SKM-1 treated with dmso at 0.1 percent for 144 hours (cell line): ENCODE results near the gene LRRC8E.
A peak's percentile ranks its signal among the peaks of the same experiment; 100 is the strongest.

Experiments
- DNase-seq: peaks from one replicate; lab custom pipeline; 2025; ENCODE audit not compliant: unreplicated experiment; lab: John Stamatoyannopoulos, UW

The LRRC8E gene

DNA sequence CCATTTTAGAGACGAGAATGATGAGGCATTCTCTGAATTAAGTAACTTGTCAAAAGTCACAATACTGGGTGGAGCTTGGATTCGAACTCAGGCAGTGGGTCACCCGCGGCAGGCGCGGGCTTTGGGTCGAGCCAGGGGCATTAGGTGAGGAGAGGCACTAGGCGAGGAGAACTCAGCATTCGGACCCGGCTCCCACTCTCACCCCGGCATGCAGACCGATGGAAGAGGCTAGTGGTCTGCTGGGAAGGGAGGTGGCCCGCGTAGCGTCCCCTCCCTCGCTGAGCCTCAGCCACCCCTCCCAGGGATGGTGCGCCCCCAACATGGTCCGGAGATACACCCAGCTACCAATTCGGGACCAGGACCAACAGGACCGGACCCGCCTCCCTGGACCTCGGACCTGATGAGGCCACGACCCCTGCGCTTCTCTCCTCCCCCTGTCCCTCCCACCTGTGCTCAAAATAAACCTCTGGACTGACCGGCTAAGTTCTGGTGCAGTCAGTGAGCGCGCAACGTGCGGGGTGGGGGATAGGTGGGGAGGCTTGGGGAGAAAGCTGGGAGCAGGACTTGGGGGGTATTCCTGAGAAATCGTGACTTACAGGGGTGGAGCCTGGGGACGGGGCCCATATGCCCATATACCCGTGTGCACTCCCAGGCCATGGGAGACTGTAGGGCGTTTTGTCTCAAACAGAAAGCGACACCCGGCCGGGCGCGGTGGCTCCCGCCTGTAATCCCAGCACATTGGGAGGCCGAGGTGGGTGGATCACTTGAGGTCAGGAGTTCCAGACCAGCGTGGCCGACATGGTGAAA lies 30.5 kb downstream of the LRRC8E start:
- no peak for DNase-seq

DNA sequence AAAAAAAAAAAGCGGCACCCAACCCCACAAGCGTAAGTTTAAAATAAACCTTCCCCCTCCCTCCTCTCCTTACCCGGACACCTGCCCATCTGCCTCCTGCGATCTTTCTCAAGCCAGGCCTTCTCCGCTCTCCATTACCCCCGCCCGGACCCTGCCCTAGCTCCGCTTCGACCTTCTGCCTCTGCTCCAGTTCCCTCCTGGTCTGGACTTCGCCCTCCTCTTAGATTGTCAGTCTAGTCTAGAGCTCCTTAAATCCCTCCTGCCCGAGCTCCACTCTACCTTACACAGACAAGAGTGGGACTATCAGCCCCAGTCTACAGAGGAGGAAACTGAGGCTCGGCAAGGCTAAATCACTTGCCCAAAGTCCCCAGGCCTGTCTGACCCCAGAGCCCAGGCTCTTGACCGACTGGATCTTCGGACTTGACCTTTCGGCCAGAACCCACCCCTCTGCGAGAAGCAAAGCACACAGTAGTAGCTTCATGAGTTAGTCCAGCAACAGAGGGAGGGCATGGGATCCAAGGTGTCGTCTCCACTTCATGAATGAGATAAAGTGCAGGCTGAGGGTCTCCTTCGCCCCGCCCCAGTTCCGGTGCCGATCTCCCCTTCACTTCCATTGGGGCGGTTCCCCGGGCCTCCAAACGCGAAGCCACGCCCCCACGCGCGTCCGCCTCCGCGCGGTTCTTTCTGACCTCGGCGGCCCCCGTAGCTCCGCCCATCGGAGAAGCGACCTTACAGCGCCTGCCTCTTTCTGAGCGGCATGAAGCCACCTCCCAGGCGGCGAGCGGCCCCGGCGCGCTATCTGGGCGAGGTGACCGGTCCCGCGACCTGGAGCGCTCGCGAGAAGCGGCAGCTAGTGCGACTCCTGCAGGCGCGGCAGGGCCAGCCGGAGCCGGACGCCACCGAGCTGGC lies 31.6 kb downstream of the LRRC8E start, which contains the start of gene SNAPC2:
Gene SNAPC2, plus strand, starts transcription at position 729 of the 909 bp plus-strand sequence. Its CDS starts 29 bp downstream, at position 758.
- peak; percentile 93 for DNase-seq

GRCh38 chr19:7920519-7921301 lies 32.4 kb downstream of the LRRC8E start:
- peak; percentile 100 for DNase-seq

DNA sequence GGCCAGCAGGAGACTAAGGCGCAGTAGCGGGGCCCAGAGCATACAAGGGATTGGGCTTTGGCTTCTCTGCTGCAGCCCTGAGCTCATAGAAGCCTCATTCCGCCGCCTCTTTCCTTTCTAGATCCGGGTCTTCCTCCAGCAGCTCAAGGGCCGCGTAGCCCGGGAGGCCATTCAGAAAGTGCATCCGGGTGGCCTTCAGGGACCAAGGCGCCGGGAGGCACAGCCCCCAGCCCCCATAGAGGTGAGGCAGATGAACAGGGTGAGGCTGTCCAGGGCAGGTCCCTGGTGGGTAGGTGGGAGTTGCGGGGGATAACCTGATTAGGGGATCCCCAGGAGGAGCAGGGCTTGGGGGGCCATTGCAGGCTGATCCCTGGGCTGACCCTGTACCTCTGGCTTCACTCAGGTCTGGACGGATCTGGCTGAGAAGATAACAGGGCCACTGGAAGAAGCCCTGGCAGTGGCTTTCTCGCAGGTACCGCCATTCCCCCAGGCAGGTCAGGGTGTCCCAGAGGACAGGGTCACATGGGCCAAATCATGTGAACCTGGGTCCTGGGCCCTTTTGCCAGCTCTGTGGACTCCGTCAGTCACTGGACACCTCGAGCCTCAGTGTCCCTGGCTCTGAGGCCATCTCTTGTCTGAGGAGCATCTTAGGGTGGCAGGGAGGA lies 33.1 kb downstream of the LRRC8E start:
- no peak for DNase-seq

- no peak for DNase-seq
These were observed 33.9 kb downstream of the LRRC8E start for GRCh38 chr19:7921967-7922835.

DNA sequence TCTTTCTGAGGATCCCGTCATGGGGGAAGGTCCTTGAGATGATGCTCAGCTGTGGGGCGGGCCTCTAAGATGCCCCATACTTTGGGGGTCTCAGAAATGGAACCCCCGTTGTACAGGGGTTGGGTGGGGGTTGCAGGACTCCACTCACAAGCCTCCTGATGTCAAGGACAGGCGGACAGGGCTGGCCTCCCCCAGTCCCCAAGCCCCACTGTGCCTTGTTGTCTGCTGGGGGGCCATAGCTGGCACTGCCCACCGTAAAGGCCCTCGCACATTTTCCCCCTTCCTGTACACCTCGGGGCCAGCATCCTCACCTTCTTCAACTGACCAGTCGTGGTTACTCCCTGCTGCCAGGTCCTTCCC lies 34.5 kb downstream of the LRRC8E start:
- no peak for DNase-seq

DNA sequence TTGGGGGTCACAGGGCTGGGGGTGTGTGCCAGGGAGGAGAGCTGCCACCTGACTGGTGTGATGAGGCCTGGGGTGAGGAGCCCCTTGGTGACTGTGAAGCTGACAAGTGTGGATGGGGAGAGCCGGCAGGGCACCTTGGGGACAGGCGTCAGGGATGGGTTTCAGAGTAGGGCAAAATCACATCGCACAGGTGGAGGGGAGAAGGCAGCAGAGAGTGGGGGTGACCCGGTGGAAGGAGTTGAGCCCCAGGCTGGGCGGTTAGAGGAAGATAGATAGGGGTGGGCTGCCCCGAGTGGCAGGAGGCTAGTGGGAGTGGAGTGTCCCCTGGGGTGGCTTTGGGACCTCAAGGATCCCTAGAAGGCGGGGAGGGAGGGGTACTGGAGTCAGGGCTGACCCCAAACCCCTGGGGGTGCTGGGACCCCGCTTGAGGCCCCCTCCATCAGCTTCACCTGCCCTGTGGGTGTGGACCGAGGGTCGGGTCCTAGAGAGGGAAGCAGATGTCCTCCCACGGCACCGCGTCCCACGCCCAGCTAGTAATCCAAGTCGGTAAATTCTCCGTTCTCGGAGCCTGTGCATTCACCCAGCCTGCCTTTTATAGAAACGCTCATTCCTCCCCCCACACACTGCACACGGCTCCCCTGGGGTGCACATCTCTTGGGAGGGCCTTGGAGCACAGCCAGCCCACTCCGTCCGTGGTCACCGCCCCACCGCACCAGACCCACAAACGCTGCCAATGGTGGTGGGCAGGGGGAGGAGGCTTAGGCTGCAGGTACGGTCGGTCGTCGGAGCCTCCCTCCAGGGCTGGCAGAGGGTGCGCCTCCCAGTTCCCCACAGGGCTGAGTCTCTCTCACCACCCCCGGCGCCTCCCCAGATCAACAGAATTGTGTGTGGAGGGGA lies 35.2 kb downstream of the LRRC8E start:
- no peak for DNase-seq

GRCh38 chr19:7924241-7924640 lies 35.9 kb downstream of the LRRC8E start:
- no peak for DNase-seq

DNA sequence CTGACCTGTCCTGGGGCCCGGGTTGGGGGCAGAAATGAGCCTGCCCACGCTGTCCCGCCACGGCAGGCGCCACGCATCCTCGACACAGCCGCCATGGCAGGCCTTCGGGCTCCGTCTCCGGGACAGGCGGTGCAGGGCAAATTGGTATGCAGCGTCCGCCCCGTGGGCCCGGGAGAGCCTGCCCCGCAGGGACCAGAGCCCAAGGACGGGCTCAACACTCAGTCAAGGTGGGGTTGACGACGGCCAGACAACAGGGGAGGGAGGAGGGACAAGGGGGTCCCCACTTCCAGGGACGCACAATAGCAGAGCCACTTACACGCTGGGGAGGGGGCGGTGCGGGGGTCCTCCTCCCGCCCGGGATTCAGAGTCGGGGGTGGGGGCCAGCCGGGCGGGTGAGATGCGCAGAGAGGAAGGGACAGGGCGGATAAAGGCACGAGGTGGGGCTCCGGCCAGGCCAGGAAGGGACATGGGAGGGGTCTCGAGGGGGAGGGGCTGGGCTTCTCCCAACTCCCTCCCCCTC lies 36.4 kb downstream of the LRRC8E start:
- DNase-seq = no peak

- peak; percentile 53 for DNase-seq
These were observed 37.0 kb downstream of the LRRC8E start for GRCh38 chr19:7925171-7925851.

DNA sequence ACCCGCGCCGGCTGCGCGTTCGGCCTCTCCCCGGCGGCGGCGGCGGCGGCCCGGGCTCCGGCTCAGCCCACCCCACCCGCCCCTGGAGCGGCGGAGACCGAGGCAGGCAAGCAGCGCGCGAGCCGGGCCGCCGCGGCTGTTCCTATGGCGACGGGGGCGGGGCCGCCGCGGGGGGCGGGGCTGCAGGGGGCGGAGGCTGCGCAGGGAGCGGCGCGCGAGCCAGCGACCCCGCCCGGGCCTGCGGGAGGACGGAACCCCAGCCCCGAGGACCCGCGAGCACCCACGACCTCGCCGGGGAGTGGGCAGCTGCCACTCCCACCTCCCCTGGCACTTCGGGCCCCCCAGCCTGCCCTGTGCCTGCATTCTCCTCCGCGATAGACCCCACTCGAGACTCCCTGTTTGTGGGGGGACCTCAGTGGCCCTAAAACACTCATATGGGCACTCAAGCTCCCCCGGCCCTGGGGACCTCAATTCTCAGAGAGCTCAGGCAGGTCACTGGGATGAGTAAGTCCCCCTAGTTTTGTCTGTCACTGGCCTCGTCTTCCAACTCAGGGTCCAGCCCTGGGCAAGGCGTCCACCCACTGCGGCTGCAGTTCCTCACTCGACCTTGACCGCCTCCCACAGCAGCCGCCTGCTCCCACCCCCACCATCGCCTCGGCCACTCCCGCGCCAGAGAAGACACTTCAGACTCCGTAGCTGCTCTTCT lies 37.9 kb downstream of the LRRC8E start, which contains the start of gene CTXN1:
Gene CTXN1, minus strand, starts transcription at position 115 of the 706 bp plus-strand sequence. CDS start 597 bp downstream, outside the sequence.
- no peak for DNase-seq

GRCh38 chr19:7926727-7927604 lies 38.7 kb downstream of the LRRC8E start:
- DNase-seq = no peak

- no peak for DNase-seq
These were observed 39.5 kb downstream of the LRRC8E start for GRCh38 chr19:7927605-7928333.

DNA sequence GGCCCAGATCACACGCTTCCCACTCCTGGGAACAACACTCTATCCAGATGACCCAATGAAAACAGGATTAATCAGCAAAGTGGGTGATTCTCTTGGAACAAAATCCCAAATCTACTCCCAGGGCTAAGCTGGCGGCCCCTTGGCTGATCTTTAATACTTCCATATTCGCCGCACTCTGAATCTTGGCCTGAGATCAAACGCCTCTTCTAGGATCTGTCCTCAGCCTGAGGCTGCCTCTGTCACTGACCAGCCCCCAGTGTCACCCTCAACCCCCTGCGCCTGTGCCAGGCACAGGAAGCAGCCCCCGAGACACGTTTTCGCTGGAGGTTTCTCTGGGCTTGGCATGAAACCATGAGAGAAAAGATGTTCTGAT lies 40.0 kb downstream of the LRRC8E start:
- DNase-seq = no peak
